Rectal smooth muscle tissue (tissue), 1 donor: ENCODE results near the gene LRRC38.

Source experiments
- H3K27ac ChIP-seq: one replicate; pipeline ENCODE4 v1.7.0; 2013; ENCODE audit warnings: low read depth, low read length, inconsistent platforms
- H3K27me3 ChIP-seq: one replicate; pipeline ENCODE4 v1.7.0; 2013; ENCODE audit warnings: low read length; ENCODE audit not compliant: control insufficient read depth, insufficient read depth
- H3K36me3 ChIP-seq: one replicate; pipeline ENCODE4 v1.7.0; 2013; ENCODE audit warnings: low read length; ENCODE audit not compliant: control insufficient read depth, insufficient read depth
- H3K4me1 ChIP-seq: one replicate; pipeline ENCODE4 v1.7.0; 2013; ENCODE audit warnings: low read length; ENCODE audit not compliant: control insufficient read depth, insufficient read depth
- H3K4me3 ChIP-seq: one replicate; pipeline ENCODE4 v1.7.0; 2013; ENCODE audit warnings: low read length
- H3K9ac ChIP-seq: one replicate; pipeline ENCODE4 v1.7.0; 2013; ENCODE audit warnings: low read length

Gene LRRC38

DNA sequence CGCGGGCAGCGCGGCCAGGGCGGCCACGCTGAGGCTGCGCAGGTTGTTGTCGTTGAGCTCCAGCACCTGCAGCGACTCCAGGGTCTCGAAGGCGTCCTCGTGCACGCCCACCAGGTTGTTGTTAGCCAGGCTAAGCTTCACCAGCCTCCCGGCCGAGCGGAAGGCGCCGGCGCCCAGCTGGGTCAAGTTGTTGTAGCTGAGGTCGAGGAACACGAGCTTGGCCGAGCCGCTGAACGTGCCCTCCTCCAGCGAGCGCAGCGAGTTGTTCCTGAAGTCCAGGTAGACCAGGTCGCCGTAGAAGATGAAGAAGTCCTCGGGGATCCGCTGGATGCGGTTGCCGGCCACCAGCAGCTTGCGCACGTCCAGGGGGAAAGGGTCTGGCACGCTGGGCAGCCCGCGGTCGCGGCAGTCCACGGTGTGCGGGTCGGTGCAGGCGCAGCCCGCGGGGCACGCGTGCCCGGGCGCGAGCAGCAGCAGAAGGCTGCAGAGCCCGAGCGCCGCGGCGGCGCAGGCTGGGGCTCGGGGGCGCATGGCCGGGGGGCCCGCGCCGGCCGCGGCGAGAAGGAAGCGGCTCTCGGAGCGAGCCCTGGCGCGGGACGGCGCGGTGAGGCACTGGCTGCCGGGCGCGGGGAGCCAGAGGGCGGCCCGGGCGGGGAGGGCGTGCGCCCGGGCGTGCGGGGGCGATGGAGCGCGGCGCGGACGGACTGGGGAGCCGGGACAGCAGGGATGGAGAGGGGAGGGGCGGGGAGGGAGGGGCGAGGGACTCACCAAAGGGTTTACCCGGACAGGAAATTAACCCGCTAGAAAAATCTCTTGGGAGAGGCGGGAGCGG, 524 bp downstream of the LRRC38 start:
- Histone ChIP-seq H3K36me3 (no peaks in the 10 kb centered on the region), H3K4me1 (no peaks in the 10 kb centered on the region), H3K4me3 (no peak overlapping the region), H3K27ac (no peak overlapping the region), H3K27me3 (peaks cover 13% of the 10 kb centered on the region), H3K9ac (no peak overlapping the region)

- Histone ChIP-seq H3K36me3 (no peaks in the 10 kb centered on the region), H3K9ac (no peak overlapping the region), H3K4me1 (no peaks in the 10 kb centered on the region), H3K27ac (no peak overlapping the region), H3K4me3 (no peak overlapping the region), H3K27me3 (peaks cover 13% of the 10 kb centered on the region)
Measured at GRCh38 chr1:13512472-13512871, 1.3 kb downstream of the LRRC38 start.

DNA sequence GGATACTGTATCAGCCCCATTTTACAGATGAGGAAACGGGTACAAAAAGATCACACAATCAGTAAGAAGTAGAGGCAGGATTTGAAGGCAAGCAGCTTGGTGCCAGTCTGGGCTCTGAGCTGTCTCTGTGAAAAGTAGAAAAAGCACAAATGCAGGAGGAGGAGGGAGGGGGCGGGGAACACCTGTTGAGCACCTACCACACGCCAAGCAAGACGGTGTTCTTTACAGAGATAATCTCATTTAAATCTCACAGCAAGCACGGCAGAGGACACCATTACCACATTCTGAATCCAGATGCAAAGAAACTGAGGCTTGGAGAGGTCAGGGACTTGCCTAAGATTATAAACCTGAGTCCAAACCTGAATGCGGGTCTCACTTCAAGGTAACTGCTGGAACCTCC, 3.3 kb downstream of the LRRC38 start:
- Histone ChIP-seq H3K9ac (no peak overlapping the region), H3K27me3 (peaks cover 13% of the 10 kb centered on the region), H3K36me3 (no peaks in the 10 kb centered on the region), H3K4me3 (no peak overlapping the region), H3K4me1 (no peaks in the 10 kb centered on the region), H3K27ac (no peak overlapping the region)

GRCh38 chr1:13507075-13507474, 6.7 kb downstream of the LRRC38 start:
- Histone ChIP-seq H3K27me3 (peaks cover 6% of the 10 kb centered on the region), H3K9ac (no peak overlapping the region), H3K36me3 (no peaks in the 10 kb centered on the region), H3K27ac (no peak overlapping the region), H3K4me3 (no peak overlapping the region), H3K4me1 (no peaks in the 10 kb centered on the region)

DNA sequence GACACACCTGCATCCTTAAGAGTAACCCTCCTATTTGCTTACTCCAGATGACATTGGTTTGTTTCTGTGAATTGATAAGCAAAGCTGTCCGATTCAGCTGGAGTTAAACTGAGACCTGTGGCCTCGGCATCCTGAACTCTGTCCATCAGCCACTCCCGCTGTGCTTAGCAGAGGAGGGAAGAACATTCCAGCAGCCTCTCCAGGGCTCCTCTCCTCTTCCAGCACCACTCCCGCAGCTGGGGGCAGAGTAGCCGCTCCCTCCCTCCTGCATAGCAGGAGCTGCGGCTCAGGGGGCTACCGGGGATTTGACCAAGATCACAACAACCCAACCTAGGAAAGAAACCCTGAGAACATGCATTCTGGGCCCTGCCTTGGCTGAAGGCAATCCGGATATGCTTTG, 8.8 kb downstream of the LRRC38 start:
- Histone ChIP-seq H3K27ac (no peak overlapping the region), H3K27me3 (no peaks in the 10 kb centered on the region), H3K4me1 (no peaks in the 10 kb centered on the region), H3K4me3 (no peak overlapping the region), H3K9ac (no peak overlapping the region), H3K36me3 (no peaks in the 10 kb centered on the region)

DNA sequence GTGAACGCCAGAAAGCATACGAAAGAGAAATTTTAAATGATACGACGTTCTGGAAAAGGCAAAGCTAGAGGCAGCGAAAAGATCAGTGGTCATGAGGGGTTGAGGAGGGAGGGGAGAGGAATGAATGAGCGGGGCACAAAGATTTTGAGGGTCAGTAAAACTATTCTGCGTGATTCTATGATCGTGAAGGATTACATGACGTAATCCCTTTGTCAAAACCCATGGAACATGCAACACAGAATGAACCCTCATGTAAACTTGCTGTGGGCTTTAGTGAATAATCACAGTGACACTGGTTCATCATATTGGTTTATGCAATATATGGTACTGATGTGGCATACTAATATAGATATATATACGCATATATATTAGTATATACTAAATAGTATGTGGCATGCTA, 13.0 kb downstream of the LRRC38 start:
- no peak overlapping the region for H3K27ac ChIP-seq
- no peak overlapping the region for H3K4me3 ChIP-seq
- H3K27me3 ChIP-seq: no peaks in the 10 kb centered on the region
- H3K4me1 ChIP-seq: no peaks in the 10 kb centered on the region
- H3K36me3 ChIP-seq: no peaks in the 10 kb centered on the region
- H3K9ac ChIP-seq: no peak overlapping the region

- no peaks in the 10 kb centered on the region for H3K27me3 ChIP-seq
- no peak overlapping the region for H3K27ac ChIP-seq
Measured at GRCh38 chr1:13499422-13499821, 14.4 kb downstream of the LRRC38 start.

GRCh38 chr1:13498553-13498952, 15.2 kb downstream of the LRRC38 start:
- Histone ChIP-seq H3K9ac (no peak overlapping the region), H3K27ac (no peak overlapping the region), H3K4me1 (no peaks in the 10 kb centered on the region), H3K27me3 (no peaks in the 10 kb centered on the region), H3K36me3 (no peaks in the 10 kb centered on the region), H3K4me3 (no peak overlapping the region)

More at GRCh38 chr1:13499422-13499821, 14.4 kb downstream of the LRRC38 start:
- H3K4me1 ChIP-seq: no peaks in the 10 kb centered on the region
- no peak overlapping the region for H3K9ac ChIP-seq
- H3K4me3 ChIP-seq: no peak overlapping the region
- no peaks in the 10 kb centered on the region for H3K36me3 ChIP-seq

DNA sequence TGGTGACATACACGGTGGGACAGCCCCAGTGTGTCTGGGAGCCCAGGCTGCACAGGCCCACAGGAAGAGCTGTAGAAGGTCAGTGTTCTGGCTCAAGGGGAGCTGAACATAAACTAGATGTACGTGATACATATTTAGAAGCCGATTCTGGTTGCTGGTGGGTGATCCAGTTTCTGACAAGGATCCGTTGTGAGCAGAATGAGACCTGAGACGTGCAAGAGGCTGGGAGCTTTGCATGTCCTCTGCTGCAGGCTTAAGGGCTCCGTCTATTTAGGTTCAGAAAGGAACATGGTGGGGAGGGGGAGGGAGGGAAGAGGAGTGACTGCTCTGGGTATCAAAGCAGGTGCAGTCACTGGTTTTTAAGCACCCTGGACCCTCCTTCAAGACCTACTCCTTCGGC, 18.6 kb downstream of the LRRC38 start:
- no peak overlapping the region for H3K4me3 ChIP-seq
- no peak overlapping the region for H3K27ac ChIP-seq
- H3K27me3 ChIP-seq: no peaks in the 10 kb centered on the region
- H3K4me1 ChIP-seq: no peaks in the 10 kb centered on the region
- H3K9ac ChIP-seq: no peak overlapping the region
- no peaks in the 10 kb centered on the region for H3K36me3 ChIP-seq

- no peak overlapping the region for H3K27ac ChIP-seq
- H3K4me3 ChIP-seq: no peak overlapping the region
- no peaks in the 10 kb centered on the region for H3K4me1 ChIP-seq
- no peaks in the 10 kb centered on the region for H3K36me3 ChIP-seq
- H3K27me3 ChIP-seq: no peaks in the 10 kb centered on the region
- no peak overlapping the region for H3K9ac ChIP-seq
Measured at GRCh38 chr1:13494712-13495111, 19.1 kb downstream of the LRRC38 start.

GRCh38 chr1:13494025-13494424, 19.8 kb downstream of the LRRC38 start:
- H3K27ac ChIP-seq: no peak overlapping the region
- H3K27me3 ChIP-seq: no peaks in the 10 kb centered on the region
- H3K4me3 ChIP-seq: no peak overlapping the region
- no peak overlapping the region for H3K9ac ChIP-seq
- H3K4me1 ChIP-seq: no peaks in the 10 kb centered on the region
- no peaks in the 10 kb centered on the region for H3K36me3 ChIP-seq

GRCh38 chr1:13492711-13493110, 21.1 kb downstream of the LRRC38 start:
- Histone ChIP-seq H3K27ac (no peak overlapping the region), H3K4me3 (no peak overlapping the region), H3K9ac (no peak overlapping the region), H3K27me3 (no peaks in the 10 kb centered on the region), H3K4me1 (no peaks in the 10 kb centered on the region), H3K36me3 (no peaks in the 10 kb centered on the region)

DNA sequence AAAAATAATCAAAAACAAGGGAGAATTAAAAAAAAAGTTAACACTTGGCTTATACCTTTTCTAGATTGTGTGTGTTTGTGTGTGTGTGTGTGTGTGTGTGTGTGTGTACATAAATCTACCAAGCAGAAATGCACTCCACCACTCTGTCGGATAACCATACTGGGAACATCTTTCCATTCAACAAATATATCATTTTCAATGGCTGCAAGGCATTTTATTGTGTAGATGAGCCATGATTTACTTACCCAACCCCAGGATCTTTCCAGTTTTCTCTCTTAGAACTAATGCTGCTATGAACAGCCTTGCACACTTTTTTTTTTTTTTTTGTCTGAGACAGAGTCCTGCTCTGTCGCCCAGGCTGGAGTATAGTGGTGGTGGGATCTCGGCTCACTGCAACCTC, 25.8 kb downstream of the LRRC38 start:
- H3K4me1 ChIP-seq: no peaks in the 10 kb centered on the region
- no peak overlapping the region for H3K27ac ChIP-seq
- no peaks in the 10 kb centered on the region for H3K27me3 ChIP-seq
- no peak overlapping the region for H3K4me3 ChIP-seq
- H3K9ac ChIP-seq: no peak overlapping the region
- H3K36me3 ChIP-seq: no peaks in the 10 kb centered on the region
